Endothelial cell of umbilical vein (primary cell): Measurements from ENCODE around the gene PKMYT1. TPM values are rescaled to one million over a fixed set of nuclear protein-coding genes. Genes with fewer than 3 reads are reported as not detected.

Experiments
- BruUV-seq: library from RNA; stranded (reverse); fragments of 400-500 nt; replicated peaks from 2 replicates; lab custom pipeline; 2021; lab: Mats Ljungman, UMichigan
- CTCF ChIA-PET: fragments of 300-600, 350-600 bp; sonication (Branson Sonifier 250); formaldehyde crosslinking; loops from one replicate; lab custom pipeline; 2021; ENCODE audit warnings: antibody characterized with exemption, inconsistent platforms; lab: Charles Lee
- POLR2A ChIA-PET: fragments of 300-600, 350-600 bp; sonication (Branson Sonifier 250); formaldehyde crosslinking; loops from one replicate; lab custom pipeline; 2021; ENCODE audit warnings: antibody characterized with exemption, inconsistent platforms; lab: Charles Lee
- DNase-seq: peaks from one replicate; pipeline ENCODE4 v3.0.0-alpha.2; 2011; ENCODE audit warnings: low read depth, low spot score
- FAIRE-seq: peaks from 2 replicates; lab custom pipeline; 2011; peaks lifted over from hg19 to GRCh38; lab: Jason Lieb, UNC
- H2AFZ ChIP-seq: 2 replicates; pipeline ENCODE4 v1.6.0; 2012; ENCODE audit warnings: low read depth, low read length, control low read depth, inconsistent platforms
- H3K27ac ChIP-seq: 2 replicates; pipeline ENCODE4 v1.5.1; 2011; ENCODE audit warnings: low read depth, mild to moderate bottlenecking, control low read depth, low read length, moderate library complexity; ENCODE audit not compliant: insufficient read depth
- H3K27me3 ChIP-seq, 2 experiments: 2 replicates each; pipeline versions ENCODE4 v1.6.0 to v1.6.1; 2011; ENCODE audit warnings: low read length in 2 of 2, mixed read lengths in 1 of 2; ENCODE audit not compliant: control insufficient read depth in 2 of 2, insufficient read depth in 2 of 2
- H3K36me3 ChIP-seq, 2 experiments: 2 replicates in 1 of 2; 3 replicates in 1 of 2; pipeline ENCODE4 v1.5.1; 2011; ENCODE audit warnings: low read length in 2 of 2, mild to moderate bottlenecking in 1 of 2, moderate library complexity in 1 of 2; ENCODE audit not compliant: control insufficient read depth in 2 of 2, insufficient read depth in 2 of 2; ENCODE audit errors: extremely low read depth in 1 of 2
- H3K4me1 ChIP-seq: 3 replicates; pipeline ENCODE4 v1.5.1; 2011; ENCODE audit warnings: mild to moderate bottlenecking, low read length; ENCODE audit not compliant: control insufficient read depth, insufficient read depth; ENCODE audit errors: extremely low read depth
- H3K4me2 ChIP-seq: 2 replicates; pipeline ENCODE4 v1.6.1; 2011; ENCODE audit warnings: low read length, control low read depth, mixed read lengths; ENCODE audit not compliant: insufficient read depth
- H3K4me3 ChIP-seq, 3 experiments: fragments of 200-600 bp in 1 of 3; sonication (generic), shearing (Covaris generic) in 1 of 3; replicated peaks in 1 of 3; 2 replicates each; pipeline ENCODE4 v1.5.1; 2011 to 2016; ENCODE audit warnings: control low read depth in 3 of 3, low read length in 3 of 3, mild to moderate bottlenecking in 2 of 3, inconsistent platforms in 1 of 3, low read depth in 1 of 3, moderate library complexity in 1 of 3; ENCODE audit not compliant: insufficient read depth in 1 of 3
- H3K79me2 ChIP-seq: 2 replicates; pipeline ENCODE4 v1.6.0; 2012; ENCODE audit warnings: low read length, inconsistent platforms; ENCODE audit not compliant: control insufficient read depth, insufficient read depth
- H3K9ac ChIP-seq: replicated peaks from 2 replicates; pipeline ENCODE3; 2011; ENCODE audit warnings: low read length, control low read depth; ENCODE audit not compliant: insufficient read depth; ENCODE audit errors: extremely low read depth
- H3K9me1 ChIP-seq: replicated peaks from 3 replicates; pipeline ENCODE4 v1.6.0; 2011; ENCODE audit warnings: mild to moderate bottlenecking, low read length; ENCODE audit not compliant: control insufficient read depth, insufficient read depth; ENCODE audit errors: extremely low read depth
- H3K9me3 ChIP-seq: replicated peaks from 2 replicates; pipeline ENCODE4 v1.5.1; 2012; ENCODE audit warnings: low read length, inconsistent platforms; ENCODE audit not compliant: control insufficient read depth, insufficient read depth
- H4K20me1 ChIP-seq: replicated peaks from 2 replicates; pipeline ENCODE3; 2011; ENCODE audit warnings: mild to moderate bottlenecking, low read length; ENCODE audit not compliant: control insufficient read depth, insufficient read depth; ENCODE audit errors: extremely low read depth
- FOS ChIP-seq: IDR thresholded peaks from 2 replicates; pipeline ENCODE4 v1.6.1; 2011; ENCODE audit warnings: mild to moderate bottlenecking, low read length, moderate library complexity, borderline replicate concordance; ENCODE audit not compliant: insufficient read depth
- JUN ChIP-seq: IDR thresholded peaks from 2 replicates; pipeline ENCODE4 v1.6.1; 2011; ENCODE audit warnings: borderline replicate concordance, low read depth; ENCODE audit not compliant: insufficient read length, insufficient read depth
- POLR2AphosphoS5 ChIP-seq: IDR thresholded peaks from 2 replicates; pipeline ENCODE4 v1.6.1; 2012; ENCODE audit warnings: low read depth, mild to moderate bottlenecking, control low read depth, low read length, moderate library complexity; ENCODE audit not compliant: insufficient read depth
- dilution Hi-C: fragments of 300-500 bp; cut with MboI; formaldehyde crosslinking; loops from one replicate; pipeline ENCODE4 v1.15.0; 2019; ENCODE audit warnings: low sequenced_read_pairs; ENCODE audit not compliant: extremely low pct_ligation_motif_present
- intact Hi-C: fragments of 100-400 bp; cut with micrococcal nuclease; formaldehyde crosslinking; loops from one replicate; pipeline ENCODE4 v1.10.0; 2022
- polyA plus RNA-seq, 4 experiments: library from polyadenylated mRNA; depleted of rRNA in 3 of 4; stranded (reverse) in 3 of 4; unstranded in 1 of 4; fragments of >200 nt; gene quantifications; 2 replicates each; pipeline versions ENCODE4 v1.2.1 to v1.2.3, GENCODE V29; 2011 to 2012; ENCODE audit warnings: missing spikeins in 1 of 4
- total RNA-seq: library from RNA; stranded (reverse); gene quantifications from 2 replicates; pipeline ENCODE4 v1.2.3, GENCODE V29; 2021
- TF ChIP-seq, protein P1 (sequence below), 2 donors: IDR thresholded peaks; 1 replicate in 1 of 2; 2 replicates in 1 of 2; pipeline ENCODE4 v1.5.1; 2011; ENCODE audit warnings: low read length in 2 of 2, mild to moderate bottlenecking in 2 of 2, moderate library complexity in 2 of 2, control low read depth in 1 of 2, inconsistent platforms in 1 of 2, low read depth in 1 of 2; ENCODE audit not compliant: insufficient read depth in 1 of 2; ENCODE audit errors: extremely low read depth in 1 of 2

Gene PKMYT1
- total and polyA plus RNA-seq, 2 donors (not counting 3 experiments of a cell fraction or from before 2014, with no cell fraction given) = 26.1 to 48.5 TPM

DNA sequence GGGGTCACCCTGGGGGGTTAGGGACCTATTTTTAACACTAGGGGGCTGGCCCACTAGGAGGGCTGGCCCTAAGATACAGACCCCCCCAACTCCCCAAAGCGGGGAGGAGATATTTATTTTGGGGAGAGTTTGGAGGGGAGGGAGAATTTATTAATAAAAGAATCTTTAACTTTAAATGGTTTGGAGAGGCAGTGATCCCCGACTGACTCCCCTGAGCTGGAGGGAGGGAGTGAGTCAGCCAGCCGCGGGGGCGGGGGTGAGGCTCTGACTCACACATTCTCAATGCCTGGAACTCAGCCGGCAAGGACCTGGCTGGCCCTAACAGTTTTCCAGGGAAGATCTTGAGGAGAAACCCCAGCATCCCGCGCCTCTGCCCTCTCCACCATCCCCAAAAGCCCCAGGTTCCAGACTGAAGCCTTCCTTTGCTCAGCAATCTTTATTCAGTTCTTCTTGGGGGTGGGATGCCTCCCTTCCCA is 42.0 kb upstream of the PKMYT1 start:
- no peaks in the 10 kb centered on the region for H3K27me3 ChIP-seq
- H3K9ac ChIP-seq = peak overlapping the region; percentile 90
- H4K20me1 ChIP-seq = no peaks in the 10 kb centered on the region
- peak overlapping the region; percentile 83 for H3K4me2 ChIP-seq
- peak; percentile 95 for FAIRE-seq
- ChIA-PET POLR2A (interaction anchor here (1.4 kb wide), 1 partner anchor 112 kb away, joined by 3 read pairs; the partner anchor contains the start of gene ZNF213), CTCF (interaction anchor here (1.4 to 6.1 kb wide), 4 partner anchors 8 to 107 kb away, joined by 6 to 52 read pairs (median 9); no protein-coding TSS in a partner anchor)
- H3K4me3 ChIP-seq = peak overlapping the region; percentile 45 to 61 (median 53)
- peaks cover 2% of the 10 kb centered on the region for H3K79me2 ChIP-seq
- TF ChIP-seq POLR2AphosphoS5 = peak; percentile 82
- TF ChIP-seq, protein P1, sequence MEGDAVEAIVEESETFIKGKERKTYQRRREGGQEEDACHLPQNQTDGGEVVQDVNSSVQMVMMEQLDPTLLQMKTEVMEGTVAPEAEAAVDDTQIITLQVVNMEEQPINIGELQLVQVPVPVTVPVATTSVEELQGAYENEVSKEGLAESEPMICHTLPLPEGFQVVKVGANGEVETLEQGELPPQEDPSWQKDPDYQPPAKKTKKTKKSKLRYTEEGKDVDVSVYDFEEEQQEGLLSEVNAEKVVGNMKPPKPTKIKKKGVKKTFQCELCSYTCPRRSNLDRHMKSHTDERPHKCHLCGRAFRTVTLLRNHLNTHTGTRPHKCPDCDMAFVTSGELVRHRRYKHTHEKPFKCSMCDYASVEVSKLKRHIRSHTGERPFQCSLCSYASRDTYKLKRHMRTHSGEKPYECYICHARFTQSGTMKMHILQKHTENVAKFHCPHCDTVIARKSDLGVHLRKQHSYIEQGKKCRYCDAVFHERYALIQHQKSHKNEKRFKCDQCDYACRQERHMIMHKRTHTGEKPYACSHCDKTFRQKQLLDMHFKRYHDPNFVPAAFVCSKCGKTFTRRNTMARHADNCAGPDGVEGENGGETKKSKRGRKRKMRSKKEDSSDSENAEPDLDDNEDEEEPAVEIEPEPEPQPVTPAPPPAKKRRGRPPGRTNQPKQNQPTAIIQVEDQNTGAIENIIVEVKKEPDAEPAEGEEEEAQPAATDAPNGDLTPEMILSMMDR (IDR thresholded peaks at IDR 0.05; ENCODE audit: extremely low read depth in 1 of 2, insufficient read depth in 1 of 2, low read depth in 1 of 2, low read length in 2 of 2) = no peak
- peak; percentile 99 for TF ChIP-seq FOS
- TF ChIP-seq JUN = peak; percentile 90
- peak overlapping the region; percentile 98 for H3K27ac ChIP-seq
- H3K9me3 ChIP-seq = no peaks in the 10 kb centered on the region
- peak; percentile 93 for DNase-seq
- BruUV-seq = no TSS peak
- no peaks in the 10 kb centered on the region for H3K9me1 ChIP-seq
- dilution Hi-C loops (no loop called here), intact Hi-C loops (no loop called here)
- no peak overlapping the region for H2AFZ ChIP-seq
- peaks cover 18% of the 10 kb centered on the region for H3K4me1 ChIP-seq
- H3K36me3 ChIP-seq = peaks cover 0 to 9% of the 10 kb centered on the region in 2 experiments
